Measurements from ENCODE around the gene RANBP3.

GRCh38 chr19:6011794-6012193, 33.9 kb upstream of the RANBP3 start:
- TF ChIP-seq CTCF (IDR thresholded peaks at IDR 0.05) (no peak), POLR2A (IDR thresholded peaks at IDR 0.05) (no peak)

Measured in thyroid gland (tissue), 4 donors.